ENCODE results near the gene OSBPL3. TPM values are rescaled to one million over a fixed set of nuclear protein-coding genes. Genes with fewer than 3 reads are reported as not detected.

Gene OSBPL3
- total RNA-seq, 1 experiment from 2014 or later, result 9.2 TPM

GRCh38 chr7:24883622-24884013, 96.4 kb downstream of the OSBPL3 start:
- Histone ChIP-seq H3K4me1 (ENCODE audit: control insufficient read depth, insufficient read depth, low read length) (no peaks in the 10 kb centered on the region), H3K4me3 (ENCODE audit: low read depth in 2 of 2, low read length in 2 of 2) (no peak overlapping the region), H3K27ac (ENCODE audit: low read length) (no peak overlapping the region), H3K36me3 (ENCODE audit: control insufficient read depth, insufficient read depth, low read length) (no peaks in the 10 kb centered on the region), H3K9me3 (ENCODE audit: control insufficient read depth, insufficient read depth, low read depth, low read length) (no peaks in the 10 kb centered on the region), H3K27me3 (ENCODE audit: control insufficient read depth, insufficient read depth, low read length) (no peaks in the 10 kb centered on the region)
- no peak for ATAC-seq
- TF ChIP-seq POLR2AphosphoS5 (IDR thresholded peaks at IDR 0.05; ENCODE audit: low read depth, low read length) (no peak), TCF7L2 (IDR thresholded peaks at IDR 0.05; ENCODE audit: low read depth, low read length) (no peak), SIN3A (IDR thresholded peaks at IDR 0.05; ENCODE audit: borderline replicate concordance, insufficient read depth, low read depth, low read length) (no peak), CTCF (IDR thresholded peaks at IDR 0.05) (no peak), REST (IDR thresholded peaks at IDR 0.05; ENCODE audit: insufficient read depth in 1 of 2, low read depth in 2 of 2, low read length in 1 of 2) (no peak)
- CTCF ChIA-PET, result no interaction called here
- in situ Hi-C loops (cut with HindIII; ENCODE audit: low pct_unique_long_range_greater_than_20kb, low sequenced_read_pairs), result no loop called here
- BruUV-seq (replicated peaks), result no TSS peak
- intact Hi-C loops (cut with micrococcal nuclease; ENCODE audit: unreplicated experiment), result no loop called here
- POLR2A ChIA-PET, result no interaction called here
- DNase-seq (ENCODE audit: low read depth, low spot score), result no peak

DNA sequence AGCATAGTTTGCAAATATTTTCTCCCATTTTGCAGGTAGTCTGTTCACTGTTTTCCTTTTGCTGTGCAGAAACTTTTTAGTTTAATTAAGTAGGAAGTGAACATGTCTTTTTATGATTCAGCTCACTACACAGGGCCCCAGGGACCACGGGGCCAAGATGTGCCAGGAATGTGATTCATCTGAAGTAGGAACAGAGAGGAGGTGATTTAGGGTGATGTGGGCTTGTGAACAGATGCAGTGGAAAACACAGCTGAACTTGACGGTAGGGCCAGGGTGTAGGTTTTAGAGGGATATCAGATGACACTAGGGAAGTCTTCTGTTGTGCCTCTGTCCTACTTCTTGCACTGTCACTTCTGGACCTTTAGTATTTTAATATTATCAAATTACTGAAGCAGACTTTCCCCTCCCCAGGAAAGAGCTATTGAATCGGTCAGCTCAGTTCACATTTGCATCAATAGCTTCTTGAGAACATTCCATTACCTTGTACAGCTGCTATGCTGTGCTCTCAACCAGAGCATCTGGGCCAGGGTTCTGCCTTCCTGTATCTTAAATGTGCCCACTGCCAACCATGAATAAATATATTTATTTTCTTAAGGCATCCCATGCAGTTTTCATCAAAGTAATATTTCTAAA, 96.9 kb downstream of the OSBPL3 start:
- ATAC-seq (no peak), DNase-seq (ENCODE audit: low read depth, low spot score) (no peak)
- no peaks in the 10 kb centered on the region for H3K9me3 ChIP-seq (ENCODE audit: control insufficient read depth, insufficient read depth, low read depth, low read length)
- H3K36me3 ChIP-seq (ENCODE audit: control insufficient read depth, insufficient read depth, low read length), result no peaks in the 10 kb centered on the region
- intact Hi-C loops (cut with micrococcal nuclease; ENCODE audit: unreplicated experiment), result no loop called here
- no peaks in the 10 kb centered on the region for H3K27me3 ChIP-seq (ENCODE audit: control insufficient read depth, insufficient read depth, low read length)
- H3K4me1 ChIP-seq (ENCODE audit: control insufficient read depth, insufficient read depth, low read length), result no peaks in the 10 kb centered on the region
- H3K27ac ChIP-seq (ENCODE audit: low read length), result no peak overlapping the region
- ChIA-PET POLR2A (no interaction called here), CTCF (no interaction called here)
- H3K4me3 ChIP-seq (ENCODE audit: low read depth in 2 of 2, low read length in 2 of 2), result no peak overlapping the region
- in situ Hi-C loops (cut with HindIII; ENCODE audit: low pct_unique_long_range_greater_than_20kb, low sequenced_read_pairs), result no loop called here
- BruUV-seq (replicated peaks), result no TSS peak
- TF ChIP-seq REST (IDR thresholded peaks at IDR 0.05; ENCODE audit: insufficient read depth in 1 of 2, low read depth in 2 of 2, low read length in 1 of 2) (no peak), CTCF (IDR thresholded peaks at IDR 0.05) (no peak), POLR2AphosphoS5 (IDR thresholded peaks at IDR 0.05; ENCODE audit: low read depth, low read length) (no peak), TCF7L2 (IDR thresholded peaks at IDR 0.05; ENCODE audit: low read depth, low read length) (no peak), SIN3A (IDR thresholded peaks at IDR 0.05; ENCODE audit: borderline replicate concordance, insufficient read depth, low read depth, low read length) (no peak)

Measured in Panc1 (cell line).